GM19351 (cell line): Measurements from ENCODE around the gene PDCD2L.
"Not testable (repeated sequence)": the region's sequence is repeated elsewhere in the genome, so short reads cannot be mapped to it uniquely, and the experiment has no call there.

Experiments used
- ATAC-seq: cut with Tn5 transposase; IDR thresholded peaks from one replicate; pipeline ENCODE4 v1.9.1; 2021; ENCODE audit warnings: mild to moderate bottlenecking, moderate library complexity; ENCODE audit not compliant: unreplicated experiment

Gene PDCD2L

DNA sequence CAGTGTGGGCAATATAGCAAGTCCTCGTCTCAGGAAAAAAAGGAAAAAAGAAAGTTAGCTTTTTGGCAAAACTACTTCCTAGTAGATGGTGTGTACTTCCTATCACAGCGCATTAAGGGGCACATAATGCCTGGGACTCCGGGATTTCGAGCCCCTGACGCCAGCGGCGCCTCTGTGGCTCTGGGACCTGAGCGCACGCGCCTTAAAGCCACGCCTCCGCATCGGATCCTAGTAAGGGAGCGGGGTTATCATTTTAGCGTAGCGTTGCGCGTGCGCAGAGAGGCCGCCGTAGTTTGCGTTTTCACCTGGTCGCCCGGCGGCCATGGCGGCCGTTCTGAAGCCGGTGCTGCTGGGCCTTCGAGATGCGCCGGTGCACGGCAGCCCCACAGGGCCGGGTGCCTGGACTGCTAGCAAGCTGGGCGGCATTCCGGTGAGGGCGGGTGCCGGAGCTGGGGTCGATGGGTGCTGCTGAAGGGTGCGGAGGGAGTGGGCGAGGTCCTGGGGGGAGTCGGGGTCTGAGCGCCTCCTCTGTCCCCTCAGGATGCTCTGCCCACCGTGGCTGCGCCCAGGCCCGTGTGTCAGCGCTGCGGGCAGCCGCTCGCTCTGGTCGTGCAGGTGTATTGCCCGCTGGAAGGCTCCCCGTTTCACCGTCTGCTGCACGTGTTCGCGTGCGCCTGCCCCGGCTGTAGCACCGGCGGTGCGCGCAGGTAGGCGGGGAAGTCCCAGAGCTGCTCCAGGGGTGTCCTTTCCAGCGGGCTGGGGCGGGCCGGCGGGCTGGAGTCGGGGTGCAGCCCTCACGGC is at the start of gene PDCD2L:
PDCD2L (plus strand) TSS at position 291 of the 801 bp plus-strand sequence; CDS start at position 323, 32 bp downstream.
- peak; percentile 92 for ATAC-seq

DNA sequence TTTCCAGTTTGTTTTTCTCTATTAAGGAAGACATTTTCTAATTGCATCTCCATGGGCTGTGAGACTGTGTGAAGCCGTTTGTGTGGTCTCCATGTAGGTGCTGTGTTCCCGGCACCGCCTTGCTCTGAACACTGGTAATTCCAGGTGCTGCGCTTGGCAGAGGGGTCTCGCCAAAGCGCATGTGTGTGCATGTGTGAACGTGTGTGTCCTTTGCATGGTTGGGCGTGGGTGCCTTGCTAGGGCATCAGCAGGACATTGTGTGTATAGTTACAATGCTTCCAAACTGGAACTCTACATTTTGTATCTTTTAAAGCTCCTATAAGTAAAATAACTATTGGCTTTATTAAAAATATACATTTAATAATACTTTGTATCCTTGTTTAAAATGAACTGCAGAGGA is 49.0 kb upstream of the PDCD2L start:
- no peak for ATAC-seq

- no peak for ATAC-seq
These were observed 47.3 kb upstream of the PDCD2L start for GRCh38 chr19:34356875-34357274.

GRCh38 chr19:34357431-34357830 is 46.8 kb upstream of the PDCD2L start:
- no peak for ATAC-seq

- peak; percentile 91 for ATAC-seq
These were observed 44.9 kb upstream of the PDCD2L start for GRCh38 chr19:34359140-34359953.

DNA sequence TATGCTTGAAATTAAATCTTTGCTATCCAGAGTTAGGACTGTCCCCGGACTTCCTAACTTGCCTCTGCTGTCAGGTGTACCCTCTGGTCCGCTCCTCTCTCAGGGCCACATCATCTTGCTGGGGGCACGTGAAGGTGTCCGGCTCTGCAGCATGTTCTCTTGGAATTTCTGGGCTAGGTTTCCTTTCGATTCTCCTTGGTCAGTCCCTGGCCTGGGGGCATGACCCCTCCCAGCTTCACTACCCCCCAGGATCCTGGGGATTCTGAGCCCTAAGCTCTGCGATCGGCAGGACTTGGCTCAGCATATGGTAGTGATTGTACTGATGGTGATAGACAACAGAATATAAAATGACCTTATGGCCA is 44.3 kb upstream of the PDCD2L start:
- no peak for ATAC-seq

GRCh38 chr19:34360354-34360909 is 43.8 kb upstream of the PDCD2L start:
- ATAC-seq: no peak

GRCh38 chr19:34362679-34363069 is 41.5 kb upstream of the PDCD2L start:
- ATAC-seq: no peak

- ATAC-seq: no peak
These were observed 41.1 kb upstream of the PDCD2L start for GRCh38 chr19:34363094-34363493.

- no peak for ATAC-seq
These were observed 40.3 kb upstream of the PDCD2L start for GRCh38 chr19:34363930-34364329.

- ATAC-seq: no peak
These were observed 39.8 kb upstream of the PDCD2L start for GRCh38 chr19:34364462-34364829.

GRCh38 chr19:34364830-34365462 is 39.3 kb upstream of the PDCD2L start, which contains the start of gene GPI:
TSS of gene GPI (plus strand) at chr19:34365196. CDS start at chr19:34365267, 71 bp downstream.
- ATAC-seq: peak; percentile 72

GRCh38 chr19:34365463-34366401 is 38.5 kb upstream of the PDCD2L start:
- ATAC-seq: no peak

- no peak for ATAC-seq
These were observed 37.2 kb upstream of the PDCD2L start for GRCh38 chr19:34366738-34367623.

- ATAC-seq: no peak
These were observed 36.6 kb upstream of the PDCD2L start for GRCh38 chr19:34367624-34367957.

GRCh38 chr19:34368338-34368737 is 35.9 kb upstream of the PDCD2L start:
- no peak for ATAC-seq

DNA sequence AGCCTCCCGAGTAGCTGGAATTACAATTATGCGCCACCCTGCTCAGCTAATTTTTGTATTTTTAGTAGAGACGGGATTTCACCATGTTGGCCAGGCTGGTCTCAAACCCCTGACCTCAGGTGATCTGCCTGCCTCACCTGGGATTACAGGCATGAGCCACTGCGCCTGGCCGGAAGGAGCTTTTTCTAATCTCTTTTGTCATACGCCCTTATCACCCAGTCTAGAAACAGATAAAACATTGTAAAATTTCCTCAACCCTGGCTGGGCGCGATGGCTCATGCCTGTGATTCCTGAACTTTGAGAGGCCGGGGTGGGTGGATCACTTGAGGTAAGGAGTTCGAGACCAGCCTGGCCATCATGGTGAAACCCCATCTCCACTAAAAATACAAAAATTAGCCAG is 35.0 kb upstream of the PDCD2L start:
- ATAC-seq: not testable (repeated sequence)

- no peak for ATAC-seq
These were observed 34.1 kb upstream of the PDCD2L start for GRCh38 chr19:34370117-34370516.

DNA sequence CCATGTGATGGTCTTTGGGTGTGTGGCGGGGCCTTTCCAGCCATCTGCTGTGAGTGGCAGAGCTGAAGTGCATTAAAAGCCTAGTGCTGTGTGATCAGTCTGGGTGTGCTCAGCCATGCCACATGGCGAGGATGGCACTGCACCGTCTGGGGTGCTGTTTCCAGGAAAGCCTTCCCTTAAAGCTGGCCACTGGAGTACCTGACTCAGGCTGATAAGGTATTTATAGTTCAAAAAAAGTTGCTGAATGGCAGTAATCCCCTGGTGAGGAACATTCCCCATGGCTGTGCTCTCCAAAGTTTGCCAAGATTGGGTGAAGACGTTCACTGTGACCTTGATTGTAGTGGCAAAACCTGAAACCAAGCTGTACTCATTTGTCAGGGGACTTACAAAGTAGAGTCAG is 33.2 kb upstream of the PDCD2L start:
- no peak for ATAC-seq
